WTC11 (cell line): ENCODE measurements around the gene SLC8A2. TPM values are rescaled to one million over a fixed set of nuclear protein-coding genes. Genes with fewer than 3 reads are reported as not detected.
A peak's percentile ranks its signal among the peaks of the same experiment; 100 is the strongest.

ENCODE experiments used
- ATAC-seq: fragments of 200-7000 bp; cut with Tn5 transposase; 2 replicates; pipeline ENCODE4 v1.10.0; 2021; ENCODE audit warnings: mild to moderate bottlenecking, moderate library complexity
- CTCF ChIA-PET: fragments of 300-600 bp; sonication (Branson Sonifier 250); formaldehyde crosslinking; loops from one replicate; lab custom pipeline; 2021; ENCODE audit warnings: antibody characterized with exemption; lab: Charles Lee
- POLR2A ChIA-PET: fragments of 350-600 bp; sonication (Branson Sonifier 250); formaldehyde crosslinking; loops from one replicate; lab custom pipeline; 2021; ENCODE audit warnings: antibody characterized with exemption; lab: Charles Lee
- DNase-seq: peaks from one replicate; pipeline ENCODE4 v3.0.0; 2021; ENCODE audit warnings: low spot score
- H3K27ac Mint-ChIP-seq: 2 replicates; pipeline ENCODE4 v1.8.0; 2021; ENCODE audit warnings: mixed read lengths
- H3K27me3 Mint-ChIP-seq: 2 replicates; pipeline ENCODE4 v1.8.0; 2021; ENCODE audit warnings: low read depth, mild to moderate bottlenecking, moderate library complexity, mixed read lengths
- H3K36me3 Mint-ChIP-seq: 2 replicates; pipeline ENCODE4 v1.8.0; 2021; ENCODE audit warnings: mixed read lengths
- H3K4me1 Mint-ChIP-seq: 2 replicates; pipeline ENCODE4 v1.8.0; 2022; ENCODE audit warnings: mixed read lengths
- H3K4me3 Mint-ChIP-seq: 2 replicates; pipeline ENCODE4 v1.8.0; 2021; ENCODE audit warnings: mild to moderate bottlenecking, moderate library complexity, mixed read lengths
- H3K9me3 Mint-ChIP-seq: 2 replicates; pipeline ENCODE4 v1.8.0; 2021; ENCODE audit warnings: mixed read lengths
- CREM ChIP-seq: sonication (generic); formaldehyde crosslinking; IDR thresholded peaks from 2 replicates; pipeline ENCODE4 v1.8.1; 2022; ENCODE audit warnings: mild to moderate bottlenecking, missing genetic modification reagents, moderate library complexity
- CTCF ChIP-seq: fragments of 200-600 bp; IDR thresholded peaks from 2 replicates; pipeline ENCODE4 v1.8.0; 2022; ENCODE audit warnings: antibody characterized with exemption
- E2F5 ChIP-seq: sonication (generic); formaldehyde crosslinking; IDR thresholded peaks from 2 replicates; pipeline ENCODE4 v1.8.1; 2022; ENCODE audit warnings: mild to moderate bottlenecking, moderate library complexity, missing genetic modification reagents
- EMX1 ChIP-seq: fragments of 250-450 bp; sonication (Bioruptor Pico); IDR thresholded peaks from 2 replicates; pipeline ENCODE4 v1.8.0; 2021; ENCODE audit warnings: mild to moderate bottlenecking
- ESRRA ChIP-seq: sonication (generic); formaldehyde crosslinking; IDR thresholded peaks from 2 replicates; pipeline ENCODE4 v1.8.1; 2022; ENCODE audit warnings: mild to moderate bottlenecking, missing genetic modification reagents, borderline replicate concordance
- FOXP1 ChIP-seq: sonication (generic); formaldehyde crosslinking; IDR thresholded peaks from 2 replicates; pipeline ENCODE4 v1.8.0; 2022; ENCODE audit warnings: missing genetic modification reagents, mild to moderate bottlenecking, moderate library complexity, borderline replicate concordance
- GTF2I ChIP-seq: fragments of 250-450 bp; sonication (Bioruptor Pico); conservative IDR thresholded peaks from 2 replicates; pipeline ENCODE4 v1.4.0; 2021; ENCODE audit warnings: mild to moderate bottlenecking
- IRF2 ChIP-seq: sonication (generic); formaldehyde crosslinking; IDR thresholded peaks from 2 replicates; pipeline ENCODE4 v1.8.0; 2022; ENCODE audit warnings: low read depth, missing genetic modification reagents, borderline replicate concordance
- KAT7 ChIP-seq: sonication (generic); formaldehyde crosslinking; IDR thresholded peaks from 2 replicates; pipeline ENCODE4 v1.8.1; 2023; ENCODE audit warnings: missing genetic modification reagents, mild to moderate bottlenecking, borderline replicate concordance
- MYBL2 ChIP-seq: sonication (generic); formaldehyde crosslinking; IDR thresholded peaks from 2 replicates; pipeline ENCODE4 v1.8.1; 2023; ENCODE audit warnings: mild to moderate bottlenecking, moderate library complexity, missing genetic modification reagents
- NR1H2 ChIP-seq: sonication (generic); formaldehyde crosslinking; IDR thresholded peaks from 2 replicates; pipeline ENCODE4 v1.9.0; 2021; ENCODE audit warnings: mild to moderate bottlenecking, moderate library complexity, missing genetic modification reagents
- NR3C1 ChIP-seq: sonication (generic); formaldehyde crosslinking; conservative IDR thresholded peaks from 2 replicates; pipeline ENCODE4 v1.8.1; 2023; ENCODE audit warnings: low read depth, mild to moderate bottlenecking, missing genetic modification reagents
- RELA ChIP-seq: sonication (generic); formaldehyde crosslinking; IDR thresholded peaks from 2 replicates; pipeline ENCODE4 v1.8.1; 2022; ENCODE audit warnings: missing genetic modification reagents, mild to moderate bottlenecking, borderline replicate concordance
- ZNF281 ChIP-seq: sonication (generic); formaldehyde crosslinking; IDR thresholded peaks from 2 replicates; pipeline ENCODE4 v1.8.0; 2023; ENCODE audit warnings: mild to moderate bottlenecking, missing genetic modification reagents
- total RNA-seq: library from RNA; stranded (reverse); gene quantifications from 3 replicates; pipeline ENCODE4 v1.2.3, GENCODE V29; 2021
- TF ChIP-seq, protein P1 (sequence below): fragments of 250-450 bp; sonication (Bioruptor Pico); IDR thresholded peaks from 2 replicates; pipeline ENCODE4 v1.9.0; 2021; ENCODE audit warnings: mild to moderate bottlenecking
- TF ChIP-seq, protein P2 (sequence below): sonication (generic); formaldehyde crosslinking; IDR thresholded peaks from 2 replicates; pipeline ENCODE4 v1.8.0; 2022; ENCODE audit warnings: mild to moderate bottlenecking, missing genetic modification reagents

SLC8A2 gene
- total RNA-seq, 1 experiment from 2014 or later, result 6.5 TPM

DNA sequence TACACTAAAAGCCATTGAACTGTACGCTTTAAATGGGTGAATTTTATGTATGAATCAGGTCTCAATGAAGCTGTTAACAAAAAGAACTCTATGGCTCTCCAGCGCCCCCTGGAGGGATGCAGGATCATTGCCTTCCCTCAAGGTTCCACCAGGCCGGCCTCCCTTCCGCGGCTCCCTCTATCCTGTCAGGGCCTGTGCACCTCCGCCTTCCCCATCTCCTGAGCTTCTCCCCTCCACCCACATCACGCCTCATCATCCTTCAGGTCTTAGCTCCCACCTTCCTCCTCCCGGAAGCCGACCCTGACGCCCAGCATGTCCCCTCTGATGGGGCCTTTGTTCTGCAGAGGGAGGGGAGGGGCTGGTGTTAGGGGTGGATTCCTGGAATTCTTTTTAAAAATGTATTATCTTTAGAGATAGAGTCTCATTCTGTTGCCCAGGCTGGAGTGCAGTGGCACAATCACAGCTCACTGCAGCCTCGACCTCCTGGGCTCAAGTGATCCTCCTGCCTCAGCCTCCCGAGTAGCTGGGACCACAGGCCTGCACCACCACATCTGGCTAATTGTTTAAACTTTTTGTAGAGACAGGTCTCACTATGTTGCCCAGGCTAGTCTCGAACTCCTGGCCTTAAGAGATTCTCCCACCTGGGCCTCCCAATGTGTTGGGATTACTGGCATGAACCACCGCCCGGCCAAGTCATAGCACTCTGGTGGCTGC is 80.0 kb downstream of the SLC8A2 start (continued):
- TF ChIP-seq ZNF281 (CRISPR knock-in tag) (peak; percentile 26; the same call in 1 of the 2 replicates), ESRRA (CRISPR knock-in tag) (no peak), CTCF (peak; percentile 92), E2F5 (CRISPR knock-in tag) (0 out of 2 replicates have a peak, but pooled peaks have one; percentile 37), IRF2 (CRISPR knock-in tag) (no peak)

- POLR2A ChIA-PET, result interaction anchor here (0.5 to 1.2 kb wide), 4 partner anchors 9 to 250 kb away, joined by 3 to 6 read pairs (median 4); partner anchors contain the start of gene DHX34
- no peak for DNase-seq
Measured at GRCh38 chr19:47390533-47391488, 80.9 kb downstream of the SLC8A2 start.

DNA sequence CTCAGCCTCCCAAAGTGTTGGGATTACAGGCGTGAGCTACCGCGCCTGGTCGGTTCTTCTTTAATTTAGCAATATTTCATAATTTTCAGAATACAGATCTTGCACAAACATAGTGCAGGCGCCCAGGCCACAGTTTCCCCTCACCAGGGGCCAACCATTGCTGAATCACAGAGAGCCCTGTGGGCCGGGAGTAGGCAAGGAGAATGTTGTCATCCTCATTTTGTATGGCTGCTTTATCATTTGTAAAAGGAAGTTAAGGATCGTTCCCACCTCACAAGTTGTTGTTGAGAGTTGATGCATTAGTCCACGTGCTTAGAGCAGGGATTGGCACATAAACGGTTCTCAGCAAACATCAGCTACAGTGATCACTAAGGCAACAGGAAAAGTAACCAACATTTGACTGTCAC is 82.5 kb downstream of the SLC8A2 start:
- peaks cover 22% of the 10 kb centered on the region for H3K36me3 Mint-ChIP-seq
- no peak overlapping the region for H3K4me3 Mint-ChIP-seq
- DNase-seq, result no peak
- peaks cover 23% of the 10 kb centered on the region for H3K4me1 Mint-ChIP-seq
- TF ChIP-seq CREM (CRISPR knock-in tag) (no peak), EMX1 (CRISPR knock-in tag) (no peak), MYBL2 (CRISPR knock-in tag) (no peak), RELA (CRISPR knock-in tag) (no peak), KAT7 (no peak), NR1H2 (CRISPR knock-in tag) (no peak), FOXP1 (CRISPR knock-in tag) (no peak)
- TF ChIP-seq, protein P1, sequence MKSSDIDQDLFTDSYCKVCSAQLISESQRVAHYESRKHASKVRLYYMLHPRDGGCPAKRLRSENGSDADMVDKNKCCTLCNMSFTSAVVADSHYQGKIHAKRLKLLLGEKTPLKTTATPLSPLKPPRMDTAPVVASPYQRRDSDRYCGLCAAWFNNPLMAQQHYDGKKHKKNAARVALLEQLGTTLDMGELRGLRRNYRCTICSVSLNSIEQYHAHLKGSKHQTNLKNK, result no peak
- TF ChIP-seq, protein P2, sequence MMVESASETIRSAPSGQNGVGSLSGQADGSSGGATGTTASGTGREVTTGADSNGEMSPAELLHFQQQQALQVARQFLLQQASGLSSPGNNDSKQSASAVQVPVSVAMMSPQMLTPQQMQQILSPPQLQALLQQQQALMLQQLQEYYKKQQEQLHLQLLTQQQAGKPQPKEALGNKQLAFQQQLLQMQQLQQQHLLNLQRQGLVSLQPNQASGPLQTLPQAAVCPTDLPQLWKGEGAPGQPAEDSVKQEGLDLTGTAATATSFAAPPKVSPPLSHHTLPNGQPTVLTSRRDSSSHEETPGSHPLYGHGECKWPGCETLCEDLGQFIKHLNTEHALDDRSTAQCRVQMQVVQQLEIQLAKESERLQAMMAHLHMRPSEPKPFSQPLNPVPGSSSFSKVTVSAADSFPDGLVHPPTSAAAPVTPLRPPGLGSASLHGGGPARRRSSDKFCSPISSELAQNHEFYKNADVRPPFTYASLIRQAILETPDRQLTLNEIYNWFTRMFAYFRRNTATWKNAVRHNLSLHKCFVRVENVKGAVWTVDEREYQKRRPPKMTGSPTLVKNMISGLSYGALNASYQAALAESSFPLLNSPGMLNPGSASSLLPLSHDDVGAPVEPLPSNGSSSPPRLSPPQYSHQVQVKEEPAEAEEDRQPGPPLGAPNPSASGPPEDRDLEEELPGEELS, result no peak
- TF ChIP-seq, all 79 proteins: peak for 0
- ChIA-PET POLR2A (interaction anchor here (0.5 kb wide), 1 partner anchor 189 kb away, joined by 4 read pairs; no protein-coding TSS in a partner anchor), CTCF (interaction anchor here (0.6 to 1.2 kb wide), 4 partner anchors 11 to 40 kb away, joined by 3 to 4 read pairs (median 3); partner anchors contain the start of gene DHX34)
- no peak for ATAC-seq
- Mint-ChIP-seq H3K9me3 (peaks cover 25% of the 10 kb centered on the region), H3K27ac (no peak overlapping the region), H3K27me3 (peaks cover 14% of the 10 kb centered on the region)

More at GRCh38 chr19:47390533-47391488, 80.9 kb downstream of the SLC8A2 start:
- TF ChIP-seq NR3C1 (no peak), GTF2I (CRISPR knock-in tag) (0 out of 2 replicates have a peak, but pooled peaks have one; percentile 45)
- Mint-ChIP-seq H3K36me3 (peaks cover 26% of the 10 kb centered on the region), H3K4me3 (no peak overlapping the region), H3K4me1 (peaks cover 22% of the 10 kb centered on the region), H3K27ac (peak overlapping the region; percentile 58), H3K27me3 (peaks cover 14% of the 10 kb centered on the region), H3K9me3 (peaks cover 30% of the 10 kb centered on the region)
- ATAC-seq, result no peak
- CTCF ChIA-PET, result interaction anchor here (0.7 to 2.2 kb wide), 41 partner anchors 9 to 424 kb away, joined by 3 to 55 read pairs (median 7); partner anchors contain the start of genes CCDC9, DHX34, EHD2 and INAFM1
